ENCODE measurements around the gene SPATA19.

- TF ChIP-seq POLR2AphosphoS5 (IDR thresholded peaks at IDR 0.05; ENCODE audit: low read depth, low read length) (no peak), POLR2A (IDR thresholded peaks at IDR 0.05; ENCODE audit: low read depth, low read length) (no peak)
Measured at GRCh38 chr11:133826866-133827265, 18.4 kb downstream of the SPATA19 start.
